Inflammatory macrophage treated with lipopolysaccharide for 4 hours (primary cell): ENCODE results near the gene CHD9NB.
A peak's percentile ranks its signal among the peaks of the same experiment; 100 is the strongest.

ENCODE experiments used
- DNase-seq: peaks from one replicate; pipeline ENCODE4 v3.0.0-alpha.2; 2020

The CHD9NB gene

DNA sequence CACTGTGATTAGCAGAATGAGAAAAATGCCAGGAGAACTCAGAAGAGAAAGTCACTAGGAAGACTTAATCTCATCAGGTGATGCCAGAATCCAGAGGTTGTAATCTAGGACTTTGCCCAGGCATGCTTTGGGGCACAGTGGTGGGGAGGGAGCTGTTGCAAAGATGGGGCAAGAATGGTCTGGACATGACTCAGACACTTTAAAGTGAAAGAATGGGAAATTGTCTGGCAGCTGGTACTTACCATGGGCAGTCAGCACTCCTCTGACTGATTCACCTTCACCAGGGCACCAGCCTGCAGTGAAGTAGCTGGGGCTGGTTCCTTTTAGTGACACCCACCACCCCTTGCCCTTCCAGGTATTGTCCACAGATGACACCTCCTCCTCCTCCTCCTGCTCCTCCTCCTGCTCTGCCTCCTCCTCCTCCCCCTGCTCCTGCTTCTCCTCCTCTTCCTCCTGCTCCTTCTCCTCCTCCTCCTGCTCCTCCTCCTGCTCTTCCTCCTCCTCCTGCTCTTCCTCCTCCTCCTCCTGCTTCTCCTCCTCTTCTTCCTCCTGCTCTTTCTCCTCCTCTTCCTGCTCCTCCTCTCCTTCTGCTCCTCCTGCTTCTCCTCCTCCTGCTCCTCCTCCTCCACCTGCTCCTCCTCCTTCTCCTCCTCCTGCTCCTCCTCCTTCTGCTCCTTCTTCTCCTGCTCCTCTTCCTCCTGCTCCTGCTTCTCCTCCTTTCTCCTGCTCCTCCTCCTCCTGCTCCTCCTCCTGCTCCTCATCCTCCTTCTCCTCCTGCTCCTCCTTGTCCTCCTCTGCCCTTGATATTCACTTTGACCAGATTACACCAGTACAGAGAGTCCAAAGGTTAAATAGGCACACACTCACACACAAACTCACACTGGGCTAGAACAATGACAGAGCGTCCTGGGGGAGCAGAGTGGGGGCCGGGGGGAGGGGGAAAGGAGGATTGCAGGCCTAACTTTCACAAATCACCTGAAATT lies at the start of gene CHD9NB:
CHD9NB (minus strand) TSS at position 379 of the 983 bp plus-strand sequence. CDS start 8,739 bp downstream, outside the sequence.
- DNase-seq = peak; percentile 77

DNA sequence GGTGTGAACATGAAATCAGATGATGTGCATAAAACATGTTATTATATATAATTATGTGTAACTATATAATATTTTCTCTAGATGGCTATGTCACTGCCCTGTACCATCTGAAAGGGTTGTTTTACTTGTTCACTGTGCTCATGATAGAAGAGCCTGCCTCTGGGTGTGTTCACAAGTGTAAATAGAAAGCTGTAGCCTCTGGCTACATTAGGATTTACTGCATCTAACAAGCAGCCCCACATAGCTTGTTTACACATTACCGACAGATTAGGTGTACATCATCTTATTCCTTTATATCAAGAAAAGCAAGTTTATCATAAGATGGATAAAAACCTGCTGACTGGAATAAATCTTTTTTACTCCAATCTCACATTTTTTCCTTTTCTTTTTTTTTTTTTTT lies 48.2 kb upstream of the CHD9NB start:
- DNase-seq = no peak

DNA sequence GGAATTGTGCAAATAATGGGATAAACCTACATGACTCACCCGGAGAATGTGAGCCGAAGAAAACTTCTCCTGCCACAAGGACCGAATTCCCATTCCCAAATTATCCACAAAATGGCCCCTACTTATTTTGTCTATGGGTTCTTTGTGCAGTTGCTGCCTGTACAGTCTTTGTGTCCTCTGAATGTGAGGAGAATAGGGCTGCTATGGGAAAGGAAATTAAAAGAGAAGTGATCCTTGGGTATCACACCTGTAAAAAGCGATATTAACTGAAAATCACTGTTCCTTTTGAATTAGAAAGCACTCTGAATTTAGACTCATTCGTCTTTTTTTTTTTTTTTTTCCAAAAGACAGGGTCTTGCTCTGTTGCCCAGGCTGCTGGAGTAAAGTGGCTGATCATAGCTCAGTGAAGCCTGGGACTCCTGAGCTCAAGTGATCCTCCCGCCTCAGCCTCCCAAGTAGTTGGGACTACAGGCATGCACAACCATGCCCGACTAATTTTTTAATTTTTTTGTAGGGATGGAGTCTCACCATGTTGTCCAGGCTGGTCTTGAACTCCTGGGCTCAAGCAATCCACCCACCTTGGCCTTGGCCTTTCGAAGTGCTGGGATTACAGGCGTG lies 47.5 kb upstream of the CHD9NB start:
- DNase-seq = no peak

DNA sequence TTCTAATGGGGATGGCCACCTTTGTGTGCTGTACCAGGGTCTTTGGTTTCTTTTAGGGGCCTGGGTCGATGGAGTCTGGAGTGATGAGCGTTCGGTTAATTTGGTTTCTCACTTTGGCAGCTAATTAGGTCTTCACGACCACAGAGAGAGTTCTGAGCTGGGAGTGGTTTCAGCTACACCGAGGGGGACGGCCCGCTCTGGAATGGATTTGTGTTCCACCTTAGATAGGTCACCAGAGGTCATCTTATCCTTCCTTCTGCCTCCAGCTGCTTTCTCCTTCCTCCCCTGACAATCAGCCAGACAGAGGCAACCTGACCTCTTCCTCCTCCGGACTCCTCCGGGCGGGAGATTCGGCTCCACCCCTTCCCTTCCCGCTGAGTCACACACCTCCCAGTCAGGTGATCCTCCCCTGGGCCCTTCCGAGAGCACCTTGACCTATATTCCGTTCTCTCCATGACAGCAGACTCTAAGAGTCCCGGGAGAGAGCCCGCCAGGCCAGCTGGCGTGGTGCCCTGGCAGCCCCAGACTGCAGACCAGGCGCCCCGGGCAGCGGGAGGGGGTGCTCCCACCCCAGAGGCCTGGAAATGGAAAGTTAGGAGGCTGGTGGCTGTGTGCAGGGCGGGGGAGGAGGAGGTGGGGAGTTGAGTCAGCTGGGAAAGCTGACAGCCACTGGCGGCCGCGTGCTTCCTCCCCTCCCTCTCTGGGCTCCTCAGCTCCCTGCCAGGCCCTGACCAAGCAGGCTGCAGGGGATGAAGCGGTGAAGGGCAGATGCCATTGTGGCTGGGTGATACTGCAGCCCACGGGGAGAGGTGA lies 46.8 kb upstream of the CHD9NB start:
- peak; percentile 86 for DNase-seq

DNA sequence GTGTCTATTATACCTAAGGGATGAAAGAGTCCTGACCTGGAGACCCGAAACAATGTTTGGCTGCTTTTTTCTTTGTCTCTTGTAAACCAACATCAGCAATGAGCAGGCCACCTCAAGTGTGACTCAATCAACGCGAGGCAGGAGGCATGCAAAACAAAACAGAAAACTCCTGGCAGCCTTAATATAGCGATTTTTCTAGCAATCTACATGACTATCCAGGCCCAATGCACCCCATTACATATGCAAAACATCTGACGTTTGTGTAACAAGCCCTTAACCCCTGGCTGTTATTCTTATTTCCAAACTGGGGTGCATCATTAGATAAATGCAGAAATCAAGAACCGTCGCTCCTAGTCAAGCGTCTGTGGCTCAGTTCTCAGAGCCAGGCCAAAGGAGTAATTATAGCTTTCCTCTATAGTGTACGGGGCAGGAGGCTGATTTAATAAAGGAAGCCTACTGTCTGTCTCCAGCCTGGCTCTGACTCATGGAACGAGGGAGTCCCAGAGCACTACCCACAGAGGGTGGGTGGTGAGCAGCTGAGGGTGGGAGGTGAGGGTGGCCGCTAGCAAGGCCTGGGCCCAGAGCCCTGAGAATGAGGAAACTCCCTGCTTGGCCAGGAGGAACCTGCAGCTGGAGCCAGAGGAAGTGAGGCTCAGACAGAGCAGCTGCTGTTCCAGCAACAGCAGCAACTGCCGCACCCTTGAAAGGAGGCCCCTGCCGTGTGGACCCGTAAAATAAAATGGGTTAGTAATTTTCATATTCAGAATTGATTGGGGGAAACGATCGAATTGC lies 46.0 kb upstream of the CHD9NB start:
- peak; percentile 92 for DNase-seq

DNA sequence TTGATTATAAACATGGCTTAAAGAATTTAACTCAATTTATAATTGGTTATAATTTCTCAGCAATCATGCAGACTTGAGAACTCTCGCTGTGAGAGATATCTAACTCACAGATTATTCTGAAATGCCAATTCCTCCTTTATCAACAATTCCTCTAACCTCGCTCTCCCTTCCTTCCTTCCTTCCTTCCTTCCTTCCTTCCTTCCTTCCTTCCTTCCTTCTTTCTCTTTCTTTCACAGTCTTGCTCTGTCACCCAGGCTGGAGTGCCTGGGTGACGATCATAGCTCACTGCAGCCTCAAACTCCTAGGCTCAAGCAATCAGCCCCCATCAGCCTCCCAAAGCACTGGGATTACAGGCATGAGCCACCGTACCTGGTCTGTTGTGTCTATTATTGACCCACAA lies 44.5 kb upstream of the CHD9NB start:
- no peak for DNase-seq

DNA sequence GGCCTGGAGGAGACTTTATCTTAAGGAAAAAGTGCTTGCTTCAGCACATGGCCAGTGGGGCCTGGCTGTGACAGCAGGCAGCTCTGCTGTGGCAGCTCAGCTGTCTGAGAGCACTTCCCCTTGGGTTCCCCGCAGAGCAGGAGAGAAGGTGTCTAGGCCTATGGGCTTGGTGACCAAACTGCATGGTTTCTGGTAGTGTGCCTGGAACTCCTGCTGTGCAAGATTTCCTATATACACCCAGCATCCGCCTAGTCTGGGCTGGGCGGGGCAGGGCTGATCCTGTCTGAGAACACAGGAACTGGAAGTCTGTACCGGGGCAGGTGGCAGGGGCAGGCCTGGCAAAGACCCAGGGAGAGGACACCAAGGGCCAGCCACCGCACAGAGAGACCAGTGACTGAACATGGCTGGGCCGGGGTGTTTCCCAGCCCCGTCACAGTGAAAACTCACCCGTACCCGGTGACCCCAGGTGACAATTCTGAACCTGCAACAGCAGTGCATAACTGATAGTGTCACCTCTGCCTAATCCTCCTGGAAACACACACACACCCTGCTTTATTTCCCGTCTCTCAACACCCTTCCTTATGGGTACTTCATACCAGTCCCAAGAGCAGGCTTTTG lies 41.4 kb upstream of the CHD9NB start:
- DNase-seq = peak; percentile 70

DNA sequence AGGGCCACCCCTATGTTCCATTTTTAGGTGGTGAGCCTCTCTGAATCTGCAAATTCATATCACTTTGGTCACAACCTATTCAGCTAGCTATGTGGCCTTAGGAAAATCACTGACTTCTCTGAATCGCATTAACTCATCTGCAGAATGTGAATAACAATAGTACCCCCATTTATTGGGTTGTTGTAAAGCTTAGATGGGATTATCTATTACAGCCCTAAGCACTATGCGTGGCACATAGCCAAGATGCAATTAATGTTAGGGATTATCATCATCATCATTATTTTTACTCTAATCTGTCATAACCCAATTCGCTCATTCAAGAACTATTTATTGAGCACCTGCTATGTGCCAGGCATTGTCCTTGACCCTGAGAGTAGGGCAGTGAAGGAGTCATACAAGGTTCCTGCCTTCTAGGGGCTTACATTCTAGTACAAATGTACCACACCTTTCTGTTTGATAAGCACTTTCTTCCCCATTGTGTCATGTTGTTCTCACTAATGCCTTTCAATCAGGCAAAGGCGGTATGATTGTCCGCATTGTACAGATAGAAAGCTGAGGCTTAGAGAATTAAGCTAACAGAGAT lies 40.6 kb upstream of the CHD9NB start:
- no peak for DNase-seq

DNA sequence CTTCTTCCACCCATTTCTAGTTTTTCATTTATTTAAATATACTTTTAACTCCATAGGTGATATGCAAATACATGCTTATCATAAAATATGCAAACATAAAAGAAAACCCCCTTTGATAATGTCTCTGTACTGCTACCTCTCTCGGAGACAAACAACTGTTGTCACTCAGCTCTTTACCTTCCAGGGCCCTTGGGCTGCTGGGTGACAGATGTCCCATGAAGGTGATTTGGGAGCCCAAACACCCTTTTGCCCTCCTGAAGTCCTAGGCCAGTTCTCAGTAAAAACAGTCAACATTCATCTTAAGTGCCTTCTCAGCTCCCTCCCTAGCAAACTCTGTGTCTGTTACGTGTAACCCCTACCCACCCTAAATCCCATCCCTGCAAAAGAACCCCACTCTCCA lies 39.6 kb upstream of the CHD9NB start:
- DNase-seq = no peak

DNA sequence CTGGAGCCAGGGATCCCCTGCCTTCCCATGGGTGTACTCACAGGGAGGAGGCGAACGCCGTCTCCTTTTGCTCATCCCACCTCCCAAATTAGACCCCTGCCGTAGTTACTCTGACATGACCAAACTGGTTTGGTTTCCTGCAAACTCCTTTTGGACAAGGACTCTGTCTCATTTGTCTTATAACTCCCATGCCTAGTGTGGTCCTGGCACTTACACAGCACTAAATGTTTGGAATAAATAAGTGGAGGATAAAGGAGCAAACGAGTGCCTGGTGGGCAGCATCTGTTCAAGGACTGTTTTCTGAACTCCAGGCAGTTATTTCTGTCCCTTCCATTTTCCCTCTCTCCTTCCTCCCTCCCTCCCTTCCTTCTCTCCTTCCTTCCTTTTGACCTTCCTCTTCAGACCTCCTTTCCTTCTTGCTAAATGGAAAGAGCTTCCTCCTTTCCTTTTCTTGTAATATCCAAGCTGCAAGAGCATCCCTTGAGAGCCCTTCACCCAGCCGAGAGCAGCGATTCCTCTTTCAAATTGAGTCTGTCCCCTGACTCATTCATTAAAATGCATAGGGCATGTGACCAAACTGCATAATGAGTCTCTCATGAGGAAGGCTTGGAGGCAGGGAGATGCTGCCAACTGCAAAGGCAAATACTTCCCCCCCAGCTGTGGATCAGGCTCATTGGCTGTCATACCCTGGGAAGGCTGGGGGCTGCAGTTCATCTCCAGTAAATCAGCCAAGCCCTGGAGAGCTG lies 38.9 kb upstream of the CHD9NB start:
- peak; percentile 96 for DNase-seq

DNA sequence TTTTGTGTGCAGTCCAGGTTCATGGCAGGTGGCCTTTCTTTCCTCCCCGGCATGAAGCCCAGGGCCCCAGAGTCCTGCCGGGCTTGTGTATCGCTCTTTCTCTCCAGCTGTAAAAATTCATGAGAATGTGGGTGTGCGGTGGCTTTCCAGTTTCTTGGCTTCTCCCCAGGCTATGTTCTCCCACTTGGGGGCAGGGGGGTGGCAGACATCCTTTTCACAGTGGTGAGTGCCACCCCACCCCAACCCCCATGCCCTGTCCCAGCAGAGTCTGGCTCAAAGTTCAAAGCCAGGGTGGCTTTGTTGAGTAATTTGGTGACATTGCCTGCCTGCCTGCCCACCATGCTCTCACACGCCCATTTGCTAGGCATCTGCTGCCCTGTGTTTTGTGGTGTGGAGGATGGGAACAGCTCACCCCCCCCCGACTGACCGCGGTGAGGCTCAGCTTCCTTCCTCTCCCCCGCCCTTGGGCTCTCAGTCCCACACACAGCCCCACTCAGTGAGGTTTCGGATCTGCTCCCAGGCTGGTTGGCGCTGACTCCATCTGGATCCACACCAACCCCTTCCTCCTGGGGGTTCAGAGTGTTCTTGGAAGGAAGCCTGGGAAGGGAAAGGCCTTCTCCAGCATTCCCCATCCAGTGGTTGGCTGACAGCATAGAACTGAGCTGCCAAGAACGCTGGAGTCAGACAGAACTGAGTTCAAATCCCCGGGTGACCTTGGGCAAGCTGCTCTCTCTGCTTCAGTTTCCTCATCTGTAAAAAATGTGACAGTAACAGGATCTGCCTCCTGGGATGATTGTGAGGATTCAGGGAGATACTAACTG lies 38.1 kb upstream of the CHD9NB start:
- DNase-seq = peak; percentile 79

DNA sequence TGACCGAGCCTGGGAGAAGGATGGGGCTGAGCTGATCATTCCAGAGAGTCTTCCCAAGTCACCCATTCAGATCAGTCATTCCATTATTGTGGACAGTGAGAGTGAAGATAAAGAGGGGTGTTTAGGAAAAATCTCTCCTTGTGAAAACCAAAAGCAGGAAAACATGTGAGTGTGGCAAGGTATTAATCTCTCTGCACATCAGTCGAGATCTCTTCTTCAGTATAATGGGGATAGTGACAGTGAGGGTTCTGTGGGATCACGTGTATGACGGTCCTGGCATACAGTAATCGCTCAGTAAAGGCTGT lies 37.5 kb upstream of the CHD9NB start:
- DNase-seq = no peak

DNA sequence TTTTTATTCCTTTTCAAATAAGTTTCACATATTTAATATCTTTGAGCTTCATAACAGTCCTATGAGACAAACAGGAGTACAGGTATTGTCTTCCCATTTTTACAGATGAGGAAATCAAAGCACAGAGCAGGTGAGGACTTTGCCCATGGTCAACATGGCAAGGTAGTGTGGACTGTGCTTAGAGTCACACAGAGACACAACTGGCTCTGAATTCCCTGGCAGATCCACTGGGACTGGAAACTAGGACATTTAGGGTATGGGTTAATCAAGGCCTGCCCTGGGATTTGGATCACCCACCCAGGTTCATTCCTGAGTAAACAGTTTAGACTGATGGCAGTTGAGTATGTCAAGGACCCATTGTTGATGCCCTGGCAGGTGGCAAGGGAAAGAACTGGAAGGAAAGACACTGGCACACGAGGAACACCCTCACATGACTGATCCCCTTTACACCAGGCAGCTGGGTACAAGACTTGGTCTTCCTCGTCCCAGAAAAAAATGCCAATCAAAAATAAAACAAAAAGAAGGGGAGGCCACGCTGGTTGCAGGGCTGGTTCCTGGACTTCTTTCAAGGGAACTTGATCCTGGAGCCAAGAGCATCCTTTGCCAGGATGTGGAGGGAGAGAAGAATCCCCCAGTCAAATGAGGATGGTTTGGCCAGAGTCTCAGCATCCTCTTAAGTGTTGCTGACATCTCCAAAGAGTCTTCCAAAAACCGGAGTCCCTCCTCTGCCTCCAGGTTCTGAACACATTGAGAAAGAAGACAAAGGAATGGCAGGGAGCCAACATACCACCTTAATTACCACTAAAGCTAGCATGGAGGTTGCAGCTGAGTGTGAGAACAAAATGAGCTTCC lies 37.0 kb upstream of the CHD9NB start:
- DNase-seq = no peak

DNA sequence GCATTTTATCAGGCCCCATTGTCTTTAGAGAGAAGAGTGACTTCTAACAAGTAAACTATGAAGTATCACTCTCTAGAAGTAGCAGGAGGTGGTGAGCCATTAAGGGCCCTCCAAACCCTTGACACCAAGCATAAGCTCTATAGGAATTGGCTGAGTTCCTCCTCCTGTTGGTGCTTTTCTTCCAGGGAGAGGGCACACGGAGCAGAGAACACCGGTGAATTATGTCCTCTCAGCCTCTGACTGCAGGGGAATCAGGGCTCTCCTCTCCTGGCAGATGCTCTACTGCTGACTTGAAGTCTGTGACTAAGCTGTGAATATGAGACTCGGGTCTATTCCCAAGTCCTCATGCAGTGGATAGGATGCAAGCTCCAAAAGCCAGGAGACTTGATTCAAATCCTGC lies 34.4 kb upstream of the CHD9NB start:
- no peak for DNase-seq

DNA sequence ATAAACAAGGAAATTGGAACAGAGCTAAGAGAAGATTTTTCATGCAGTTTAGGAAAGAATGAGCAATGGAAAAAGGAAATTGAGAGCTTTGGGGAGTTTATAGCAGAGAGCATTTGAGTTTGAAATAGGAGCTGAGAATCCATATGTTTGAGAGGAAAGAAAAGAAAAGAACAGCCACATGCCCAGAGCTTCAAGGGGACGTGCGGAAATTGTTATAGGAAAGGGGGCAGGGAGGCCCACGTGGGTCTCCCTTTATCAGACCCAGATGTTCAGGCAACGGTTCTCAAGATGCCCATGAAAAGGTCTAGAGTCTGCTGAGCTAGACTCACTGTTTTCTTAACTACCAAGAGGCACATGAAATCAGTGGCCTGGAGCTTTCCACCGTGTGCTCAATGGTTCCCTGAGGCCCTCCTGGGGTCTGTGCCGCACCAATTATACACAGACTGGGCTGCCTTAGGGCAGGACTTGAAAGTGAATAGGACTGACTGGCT lies 33.3 kb upstream of the CHD9NB start:
- no peak for DNase-seq

DNA sequence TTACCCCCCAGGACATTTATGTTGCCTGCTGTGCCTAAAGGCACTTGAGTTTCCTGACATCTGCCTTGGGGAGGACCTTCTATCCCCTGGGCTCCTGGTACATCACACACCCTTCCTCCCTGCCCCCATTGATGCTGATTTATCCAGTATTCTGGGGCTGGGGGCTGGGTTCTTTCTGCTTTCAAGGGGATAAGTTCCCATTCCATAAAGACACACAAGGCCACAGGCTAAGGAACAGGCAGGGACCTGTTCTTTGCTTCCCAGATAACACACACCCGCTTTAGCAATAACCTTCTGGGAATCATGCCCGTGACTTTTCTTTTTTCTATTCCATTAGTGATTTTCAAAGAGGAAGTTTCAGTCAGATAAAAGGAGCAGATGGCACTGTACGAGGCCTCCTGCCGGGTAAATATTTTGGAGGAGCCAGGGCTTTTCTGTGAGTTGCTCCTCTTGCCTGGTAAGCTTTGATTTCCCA lies 32.7 kb upstream of the CHD9NB start:
- DNase-seq = no peak

DNA sequence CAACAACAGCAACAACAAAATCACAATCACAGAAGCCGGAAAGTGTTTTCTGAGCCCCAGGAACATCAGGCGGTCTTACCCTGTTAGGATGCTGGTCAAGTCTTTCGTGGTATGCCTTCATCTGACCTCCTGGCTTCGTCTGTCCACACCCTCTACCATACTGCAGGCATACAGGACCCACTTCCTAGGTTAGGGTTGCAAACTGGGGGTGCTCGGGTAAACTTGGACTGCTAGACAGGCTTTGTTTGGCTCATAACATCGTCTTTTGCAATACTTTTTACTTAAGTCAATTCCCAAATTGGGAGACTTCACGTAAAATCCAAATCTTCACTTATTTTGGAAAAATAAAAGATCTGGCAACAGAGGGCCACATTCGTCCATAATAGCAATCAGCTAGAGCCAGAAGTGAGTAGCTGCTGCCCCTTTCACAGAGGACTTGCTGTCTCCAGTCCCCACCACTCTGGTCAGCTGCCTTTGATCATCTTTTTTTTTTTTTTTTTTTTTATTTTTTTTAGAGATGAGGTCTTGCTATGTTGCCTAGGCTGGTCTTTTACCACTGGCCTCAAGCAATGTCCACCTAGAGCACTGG lies 32.1 kb upstream of the CHD9NB start:
- no peak for DNase-seq

DNA sequence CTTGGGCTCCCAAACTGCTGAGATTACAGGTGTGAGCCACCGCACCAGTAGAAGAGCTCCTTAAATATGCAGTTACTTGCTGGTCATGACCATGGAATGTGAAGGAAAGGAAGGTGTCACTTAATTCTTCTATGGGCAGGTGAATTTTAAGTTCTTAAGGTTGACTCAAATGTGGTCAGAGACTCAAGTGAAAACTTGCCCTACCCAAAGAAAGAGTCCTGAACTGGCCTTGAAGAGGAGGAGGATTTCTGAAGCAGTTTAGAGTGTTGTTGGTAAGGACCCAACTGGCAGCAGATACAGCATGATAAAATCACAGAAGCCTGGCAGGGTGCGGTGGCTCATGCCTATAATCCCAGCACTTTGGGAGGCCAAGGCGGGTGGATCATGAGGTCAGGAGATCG lies 31.4 kb upstream of the CHD9NB start:
- no peak for DNase-seq
